Caco-2 (cell line): ENCODE results near the gene LDB2. TPM values are rescaled to one million over a fixed set of nuclear protein-coding genes. Genes with fewer than 3 reads are reported as not detected.

ENCODE experiments used
- BruUV-seq: library from RNA; stranded (reverse); fragments of 400-500 nt; replicated peaks from 2 replicates; lab custom pipeline; 2021; lab: Mats Ljungman, UMichigan
- CTCF ChIA-PET: fragments of 300-600 bp; sonication (Branson Sonifier 250); formaldehyde crosslinking; loops from one replicate; lab custom pipeline; 2022; ENCODE audit warnings: antibody characterized with exemption; lab: Charles Lee
- POLR2A ChIA-PET: fragments of 300-600 bp; sonication (Branson Sonifier 250); formaldehyde crosslinking; loops from one replicate; lab custom pipeline; 2022; ENCODE audit warnings: antibody characterized with exemption; lab: Charles Lee
- DNase-seq, 2 experiments: peaks; one replicate each; pipeline versions ENCODE4 v3.0.0 to v3.0.0-alpha.2; 2020 to 2022
- H3K27me3 ChIP-seq: replicated peaks from 2 replicates; pipeline ENCODE4 v1.6.0; 2011; ENCODE audit warnings: low read length; ENCODE audit not compliant: control insufficient read depth, insufficient read depth
- H3K36me3 ChIP-seq: 2 replicates; pipeline ENCODE4 v1.5.1; 2011; ENCODE audit warnings: low read length; ENCODE audit not compliant: control insufficient read depth, insufficient read depth
- H3K4me1 ChIP-seq: fragments of 250-450 bp; sonication (Bioruptor Pico); 2 replicates; pipeline ENCODE4 v1.5.1; 2020; ENCODE audit warnings: mild to moderate bottlenecking
- H3K4me3 ChIP-seq: 2 replicates; pipeline ENCODE4 v1.5.1; 2011; ENCODE audit warnings: low read depth, mild to moderate bottlenecking, control low read depth, low read length
- H3K9me3 ChIP-seq: fragments of 250-450 bp; sonication (Bioruptor Pico); 2 replicates; pipeline ENCODE4 v1.5.1; 2020; ENCODE audit warnings: mild to moderate bottlenecking, moderate library complexity
- H3K27ac Mint-ChIP-seq: one replicate; pipeline ENCODE4 v1.8.0; 2022; ENCODE audit warnings: mixed read lengths; ENCODE audit not compliant: unreplicated experiment
- H3K27me3 Mint-ChIP-seq: one replicate; pipeline ENCODE4 v1.8.0; 2022; ENCODE audit warnings: mixed read lengths; ENCODE audit not compliant: insufficient read depth, unreplicated experiment
- H3K36me3 Mint-ChIP-seq: one replicate; pipeline ENCODE4 v1.8.0; 2022; ENCODE audit warnings: mild to moderate bottlenecking, mixed read lengths; ENCODE audit not compliant: insufficient read depth, unreplicated experiment
- H3K4me1 Mint-ChIP-seq: one replicate; pipeline ENCODE4 v1.8.0; 2022; ENCODE audit warnings: low read depth, mixed read lengths; ENCODE audit not compliant: unreplicated experiment
- H3K4me3 Mint-ChIP-seq: one replicate; pipeline ENCODE4 v1.8.0; 2022; ENCODE audit warnings: mild to moderate bottlenecking, moderate library complexity, mixed read lengths; ENCODE audit not compliant: unreplicated experiment
- H3K9me3 Mint-ChIP-seq: one replicate; pipeline ENCODE4 v1.8.0; 2022; ENCODE audit warnings: mixed read lengths; ENCODE audit not compliant: unreplicated experiment
- CTCF ChIP-seq, 2 experiments: fragments of 200-600 bp in 1 of 2; IDR thresholded peaks; 1 replicate in 1 of 2; 2 replicates in 1 of 2; pipeline versions ENCODE4 v1.5.1 to v1.8.0; 2011 to 2022; ENCODE audit warnings: antibody characterized with exemption in 1 of 2, control low read depth in 1 of 2, inconsistent platforms in 1 of 2, low read depth in 1 of 2, low read length in 1 of 2, mild to moderate bottlenecking in 1 of 2, moderate library complexity in 1 of 2; ENCODE audit not compliant: insufficient read depth in 1 of 2, severe bottlenecking in 1 of 2, unreplicated experiment in 1 of 2
- intact Hi-C: fragments of 100-400 bp; cut with micrococcal nuclease; formaldehyde crosslinking; loops from one replicate; pipeline ENCODE4 v1.10.0; 2022; ENCODE audit not compliant: unreplicated experiment
- total RNA-seq: library from RNA; stranded (reverse); gene quantifications from 2 replicates; pipeline ENCODE4 v1.2.3, GENCODE V29; 2022

Gene LDB2
- total RNA-seq, 1 experiment from 2014 or later: not detected

- BruUV-seq: no TSS peak
- no peaks in the 10 kb centered on the region for H3K36me3 Mint-ChIP-seq
- no peak for DNase-seq
- intact Hi-C loops: no loop called here
- no peaks in the 10 kb centered on the region for H3K27me3 Mint-ChIP-seq
- H3K27ac Mint-ChIP-seq: no peak overlapping the region
- Histone ChIP-seq H3K9me3 (no peaks in the 10 kb centered on the region), H3K4me1 (no peaks in the 10 kb centered on the region), H3K36me3 (no peaks in the 10 kb centered on the region), H3K27me3 (no peaks in the 10 kb centered on the region), H3K4me3 (no peak overlapping the region)
- no peak for TF ChIP-seq CTCF (IDR thresholded peaks at IDR 0.05; ENCODE audit: insufficient read depth in 1 of 2, low read depth in 1 of 2, low read length in 1 of 2, severe bottlenecking in 1 of 2, unreplicated experiment in 1 of 2)
- H3K4me1 Mint-ChIP-seq: no peaks in the 10 kb centered on the region
- no peak overlapping the region for H3K4me3 Mint-ChIP-seq
- no peaks in the 10 kb centered on the region for H3K9me3 Mint-ChIP-seq
- ChIA-PET POLR2A (no interaction called here), CTCF (no interaction called here)
Observed at GRCh38 chr4:16691450-16691849, 207.0 kb downstream of the LDB2 start.

- Mint-ChIP-seq H3K9me3 (no peaks in the 10 kb centered on the region), H3K4me1 (no peaks in the 10 kb centered on the region), H3K27me3 (peaks cover 3% of the 10 kb centered on the region), H3K27ac (no peak overlapping the region), H3K36me3 (no peaks in the 10 kb centered on the region), H3K4me3 (no peak overlapping the region)
- TF ChIP-seq CTCF (IDR thresholded peaks at IDR 0.05; ENCODE audit: insufficient read depth in 1 of 2, low read depth in 1 of 2, low read length in 1 of 2, severe bottlenecking in 1 of 2, unreplicated experiment in 1 of 2): no peak
- BruUV-seq: no TSS peak
- Histone ChIP-seq H3K27me3 (no peaks in the 10 kb centered on the region), H3K36me3 (no peaks in the 10 kb centered on the region), H3K4me1 (no peaks in the 10 kb centered on the region), H3K4me3 (no peak overlapping the region), H3K9me3 (no peaks in the 10 kb centered on the region)
- POLR2A ChIA-PET: no interaction called here
- intact Hi-C loops: no loop called here
- CTCF ChIA-PET: no interaction called here
- DNase-seq: no peak
Observed at GRCh38 chr4:16687845-16688244, 210.6 kb downstream of the LDB2 start.

GRCh38 chr4:16687011-16687410, 211.4 kb downstream of the LDB2 start:
- no peaks in the 10 kb centered on the region for H3K36me3 ChIP-seq
- no peaks in the 10 kb centered on the region for H3K4me1 ChIP-seq
- no peak for DNase-seq
- POLR2A ChIA-PET: no interaction called here
- Mint-ChIP-seq H3K4me3 (no peak overlapping the region), H3K36me3 (no peaks in the 10 kb centered on the region), H3K4me1 (no peaks in the 10 kb centered on the region), H3K27ac (no peak overlapping the region), H3K27me3 (peaks cover 9% of the 10 kb centered on the region), H3K9me3 (no peaks in the 10 kb centered on the region)
- CTCF ChIA-PET: no interaction called here
- no peak for TF ChIP-seq CTCF (IDR thresholded peaks at IDR 0.05; ENCODE audit: insufficient read depth in 1 of 2, low read depth in 1 of 2, low read length in 1 of 2, severe bottlenecking in 1 of 2, unreplicated experiment in 1 of 2)
- H3K4me3 ChIP-seq: no peak overlapping the region
- H3K9me3 ChIP-seq: no peaks in the 10 kb centered on the region
- H3K27me3 ChIP-seq: no peaks in the 10 kb centered on the region
- intact Hi-C loops: no loop called here
- no TSS peak for BruUV-seq
